ENCODE results near the gene VPS50. TPM values are rescaled to one million over a fixed set of nuclear protein-coding genes. Genes with fewer than 3 reads are reported as not detected.

VPS50 gene
- total RNA-seq, 1 experiment from 2014 or later = 13.6 TPM

- Histone ChIP-seq H3K14ac (ENCODE audit: insufficient read depth, low read length) (no peak overlapping the region), H3K23ac (ENCODE audit: insufficient read length, low read depth, low read length) (no peak overlapping the region), H4K8ac (replicated peaks; ENCODE audit: insufficient read length, low read depth, low read length) (no peak overlapping the region), H4K91ac (ENCODE audit: insufficient read length, low read depth, low read length) (no peak overlapping the region), H3K79me1 (ENCODE audit: insufficient read depth, low read depth, low read length, poor library complexity, severe bottlenecking) (no peaks in the 10 kb centered on the region), H3K79me2 (ENCODE audit: insufficient read depth, low read length) (no peaks in the 10 kb centered on the region), H3K27ac (ENCODE audit: insufficient read length, low read depth, low read length) (no peak overlapping the region), H2AK5ac (ENCODE audit: insufficient read length, low read length) (no peak overlapping the region), H2BK20ac (ENCODE audit: low read depth, low read length, poor library complexity, severe bottlenecking) (no peak overlapping the region), H3K4ac (ENCODE audit: low read depth, low read length) (no peak overlapping the region), H3K9ac (ENCODE audit: extremely low read depth, insufficient read length, low read length) (no peak overlapping the region), H2AFZ (ENCODE audit: low read length) (no peak overlapping the region), H3K4me2 (ENCODE audit: insufficient read depth, insufficient read length, low read length) (no peak overlapping the region), H3K56ac (ENCODE audit: insufficient read length, low read depth, low read length) (no peak overlapping the region), H3K9me3 (ENCODE audit: control insufficient read depth, low read depth, low read length) (no peaks in the 10 kb centered on the region), H3K27me3 (ENCODE audit: insufficient read depth, low read length) (no peaks in the 10 kb centered on the region), H4K20me1 (ENCODE audit: control insufficient read depth, insufficient read depth, insufficient read length) (no peaks in the 10 kb centered on the region), H2BK15ac (ENCODE audit: low read depth, low read length) (no peak overlapping the region), H4K5ac (ENCODE audit: insufficient read length, low read depth, low read length) (no peak overlapping the region), H3K4me1 (ENCODE audit: insufficient read depth, low read length) (no peaks in the 10 kb centered on the region), H3K18ac (ENCODE audit: insufficient read length, low read depth, low read length) (no peak overlapping the region), H2BK120ac (ENCODE audit: low read depth, low read length, poor library complexity, severe bottlenecking) (no peak overlapping the region), H3T11ph (ENCODE audit: low read length) (no peak overlapping the region), H2BK5ac (ENCODE audit: insufficient read length, low read length) (no peak overlapping the region), H3K23me2 (ENCODE audit: insufficient read length, low read depth, low read length, poor library complexity, severe bottlenecking) (no peaks in the 10 kb centered on the region), H2BK12ac (ENCODE audit: insufficient read length, low read depth, low read length) (no peak overlapping the region)
- peaks cover 16% of the 10 kb centered on the region for H3K27me3 Mint-ChIP-seq (ENCODE audit: low read depth)
- no peaks in the 10 kb centered on the region for H3K4me1 Mint-ChIP-seq
- no peak for DNase-seq
- no peaks in the 10 kb centered on the region for H3K9me3 Mint-ChIP-seq
- H3K27ac Mint-ChIP-seq = no peak overlapping the region
- TF ChIP-seq CTCF (conservative IDR thresholded peaks at IDR 0.05) = no peak
- no peak overlapping the region for H3K4me3 Mint-ChIP-seq
- H3K36me3 Mint-ChIP-seq (ENCODE audit: insufficient read depth in 1 of 3, low read depth in 3 of 3) = no peaks in the 10 kb centered on the region
Observed at GRCh38 chr7:93198472-93198871, 33.7 kb upstream of the VPS50 start.
